Neutrophil (primary cell): ENCODE data around the gene WDR75.

Experiments
- H3K27ac ChIP-seq: fragments of 200-600 bp; sonication (generic); 2 replicates; pipeline ENCODE4 v1.5.1; 2016; ENCODE audit warnings: mild to moderate bottlenecking, moderate library complexity
- H3K27me3 ChIP-seq: fragments of 200-600 bp; sonication (generic); 2 replicates; pipeline ENCODE4 v1.6.0; 2016; ENCODE audit warnings: mild to moderate bottlenecking
- H3K36me3 ChIP-seq: fragments of 200-600 bp; sonication (generic); 2 replicates; pipeline ENCODE4 v1.5.1; 2017
- H3K4me1 ChIP-seq, 2 experiments: fragments of 200-600 bp in 1 of 2; sonication (generic) in 1 of 2; 1 replicate in 1 of 2; 2 replicates in 1 of 2; pipeline versions ENCODE4 v1.5.1 to v1.6.1; 2013 to 2016; ENCODE audit warnings: low read depth in 1 of 2, low read length in 1 of 2, mild to moderate bottlenecking in 1 of 2, moderate library complexity in 1 of 2; ENCODE audit not compliant: control insufficient read depth in 1 of 2, insufficient read depth in 1 of 2
- H3K4me3 ChIP-seq, 2 experiments: fragments of 200-600 bp in 1 of 2; sonication (generic) in 1 of 2; 1 replicate in 1 of 2; 2 replicates in 1 of 2; pipeline ENCODE4 v1.5.1; 2013 to 2016; ENCODE audit warnings: low read depth in 1 of 2, low read length in 1 of 2, mild to moderate bottlenecking in 1 of 2, moderate library complexity in 1 of 2
- H3K9me3 ChIP-seq: fragments of 200-600 bp; sonication (generic); 2 replicates; pipeline ENCODE4 v1.5.1; 2016
- CTCF ChIP-seq: fragments of 200-600 bp; sonication (generic); IDR thresholded peaks from 2 replicates; pipeline ENCODE4 v1.5.1; 2016; ENCODE audit warnings: antibody characterized with exemption

Gene WDR75

GRCh38 chr2:189481071-189481470, 39.8 kb downstream of the WDR75 start:
- no peaks in the 10 kb centered on the region for H3K27me3 ChIP-seq
- H3K36me3 ChIP-seq = no peaks in the 10 kb centered on the region
- H3K27ac ChIP-seq = no peak overlapping the region
- no peaks in the 10 kb centered on the region for H3K9me3 ChIP-seq
- no peaks in the 10 kb centered on the region for H3K4me1 ChIP-seq
- no peak overlapping the region for H3K4me3 ChIP-seq
- TF ChIP-seq CTCF = no peak

- TF ChIP-seq CTCF = no peak
- Histone ChIP-seq H3K27ac (no peak overlapping the region), H3K4me3 (no peak overlapping the region), H3K4me1 (no peaks in the 10 kb centered on the region), H3K9me3 (no peaks in the 10 kb centered on the region), H3K27me3 (no peaks in the 10 kb centered on the region), H3K36me3 (no peaks in the 10 kb centered on the region)
Measured at GRCh38 chr2:189483571-189483970, 42.3 kb downstream of the WDR75 start.

GRCh38 chr2:189483980-189484740, 42.9 kb downstream of the WDR75 start:
- no peaks in the 10 kb centered on the region for H3K9me3 ChIP-seq
- H3K36me3 ChIP-seq = no peaks in the 10 kb centered on the region
- TF ChIP-seq CTCF = no peak
- H3K4me1 ChIP-seq = no peaks in the 10 kb centered on the region
- no peaks in the 10 kb centered on the region for H3K27me3 ChIP-seq
- no peak overlapping the region for H3K27ac ChIP-seq
- no peak overlapping the region for H3K4me3 ChIP-seq

- Histone ChIP-seq H3K4me1 (no peaks in the 10 kb centered on the region), H3K27ac (no peak overlapping the region), H3K4me3 (no peak overlapping the region), H3K9me3 (no peaks in the 10 kb centered on the region), H3K27me3 (no peaks in the 10 kb centered on the region), H3K36me3 (no peaks in the 10 kb centered on the region)
- no peak for TF ChIP-seq CTCF
Measured at GRCh38 chr2:189485146-189485545, 43.9 kb downstream of the WDR75 start.

- no peaks in the 10 kb centered on the region for H3K9me3 ChIP-seq
- TF ChIP-seq CTCF = no peak
- H3K36me3 ChIP-seq = no peaks in the 10 kb centered on the region
- H3K27me3 ChIP-seq = no peaks in the 10 kb centered on the region
- H3K4me1 ChIP-seq = no peaks in the 10 kb centered on the region
- H3K4me3 ChIP-seq = no peak overlapping the region
- H3K27ac ChIP-seq = no peak overlapping the region
Measured at GRCh38 chr2:189486237-189486770, 45.0 kb downstream of the WDR75 start.
